Activated CD8-positive, alpha-beta memory T cell treated with anti-CD3 and anti-CD28 coated beads for 24 hours (primary cell): ENCODE measurements around the gene PADI4.

Experiments used
- DNase-seq: peaks from one replicate; pipeline ENCODE4 v3.0.0-alpha.2; 2020

PADI4 gene

DNA sequence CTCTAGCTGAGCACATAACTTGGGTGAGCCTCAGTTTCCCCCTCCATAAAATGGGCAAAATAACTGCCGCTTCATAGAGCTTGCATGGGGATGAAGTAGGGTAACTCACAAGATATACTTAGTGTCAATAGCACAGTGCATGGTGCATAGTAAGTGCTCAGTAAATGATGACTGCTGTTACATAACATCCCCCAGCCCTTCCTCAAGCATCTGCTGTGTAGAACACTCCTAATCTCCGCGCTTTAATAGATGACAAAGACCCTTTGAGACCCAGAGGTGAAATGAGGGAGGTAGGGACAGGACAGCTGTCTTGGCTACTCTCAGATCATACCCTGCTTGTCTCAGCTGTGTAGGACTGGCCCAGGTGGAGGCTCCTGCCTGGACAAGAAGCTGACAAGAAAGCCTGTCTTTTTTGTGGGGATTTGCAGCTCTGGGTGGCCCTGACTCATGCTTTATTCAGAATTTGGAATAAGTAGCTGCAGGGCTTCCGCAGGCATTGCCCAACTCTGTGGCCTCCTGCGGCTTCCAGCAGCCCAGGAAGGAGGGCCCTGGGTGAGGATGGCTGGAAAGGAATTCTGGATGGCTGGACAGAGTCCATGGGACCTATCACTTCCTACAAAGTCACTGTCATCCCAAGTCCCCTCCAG, 20.7 kb upstream of the PADI4 start:
- DNase-seq = no peak

DNA sequence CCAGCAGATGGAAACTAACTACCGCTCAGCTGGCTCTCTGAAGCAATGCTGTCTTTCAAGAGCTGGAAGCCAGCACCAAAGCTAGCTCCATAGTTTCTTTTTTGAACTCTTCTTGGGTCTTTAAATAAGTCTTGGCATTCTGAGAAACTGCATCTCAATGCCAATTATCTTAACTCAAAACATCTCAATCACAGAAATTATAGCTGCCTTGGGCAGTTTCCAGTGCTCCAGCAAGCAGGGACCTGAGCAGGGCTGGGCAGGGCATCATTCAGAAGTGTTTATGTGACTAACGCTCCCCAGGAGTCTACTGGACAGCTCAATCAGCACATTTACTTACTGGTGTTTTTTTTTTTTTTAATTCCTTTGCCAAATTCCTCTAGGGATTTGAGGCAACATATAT, 18.3 kb upstream of the PADI4 start:
- DNase-seq = no peak

DNA sequence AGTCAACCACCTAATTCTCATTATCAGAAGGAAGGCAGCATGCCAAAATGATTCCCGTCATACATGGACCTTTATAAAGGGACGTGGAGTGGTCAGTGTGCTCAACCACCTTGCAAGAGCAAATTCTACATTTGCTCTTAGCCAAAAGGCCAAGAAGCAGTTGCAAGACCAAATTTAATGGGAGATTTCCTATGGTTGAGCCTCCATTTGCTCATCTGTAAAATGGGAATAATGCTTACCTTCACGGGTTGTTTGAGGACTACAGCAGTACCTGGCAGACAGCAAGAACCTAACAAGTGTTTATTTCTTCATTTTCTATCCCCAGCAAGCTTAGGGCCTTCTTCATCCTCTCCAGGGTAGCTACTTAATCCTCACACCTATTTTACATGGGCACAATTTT, 17.4 kb upstream of the PADI4 start:
- no peak for DNase-seq

DNA sequence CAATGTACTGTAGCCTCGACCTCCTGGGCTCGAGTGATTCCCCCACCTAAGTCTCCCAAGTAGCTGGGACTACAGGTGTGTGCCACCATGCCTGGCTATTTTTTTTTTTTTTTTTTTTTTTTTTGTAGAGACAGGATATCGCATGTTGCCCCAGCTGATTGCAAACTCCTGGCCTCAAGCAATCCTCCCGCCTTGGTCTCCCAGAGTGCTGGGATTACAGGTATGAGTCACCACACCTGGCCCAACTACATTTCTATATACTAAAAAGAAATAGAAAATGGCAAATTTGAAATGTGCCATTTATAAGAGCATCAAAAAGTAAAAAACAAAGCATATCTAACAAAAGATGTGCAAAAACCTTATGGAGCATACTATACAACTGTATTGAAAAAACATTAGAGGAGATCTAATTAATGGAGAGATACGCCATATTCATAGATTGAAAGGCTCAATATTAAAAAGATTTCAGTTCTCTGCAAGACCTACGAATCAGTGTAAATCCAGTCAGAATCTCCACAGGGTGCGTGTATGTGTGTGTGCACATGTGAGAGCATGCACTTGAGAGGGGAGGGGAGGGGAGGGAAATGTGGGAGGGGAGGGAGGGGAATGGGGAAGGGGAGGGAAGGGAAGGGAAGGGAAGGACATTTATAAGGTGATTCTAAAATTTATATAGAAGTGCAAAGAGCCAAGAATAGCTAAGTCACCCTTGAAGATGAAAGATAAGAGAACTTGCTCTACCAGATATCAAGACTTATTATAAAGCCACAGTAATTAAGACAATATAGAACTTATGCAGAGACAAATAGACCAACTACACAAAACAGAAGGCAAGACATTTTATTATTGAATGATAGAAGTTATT, 15.5 kb upstream of the PADI4 start:
- DNase-seq = no peak

DNA sequence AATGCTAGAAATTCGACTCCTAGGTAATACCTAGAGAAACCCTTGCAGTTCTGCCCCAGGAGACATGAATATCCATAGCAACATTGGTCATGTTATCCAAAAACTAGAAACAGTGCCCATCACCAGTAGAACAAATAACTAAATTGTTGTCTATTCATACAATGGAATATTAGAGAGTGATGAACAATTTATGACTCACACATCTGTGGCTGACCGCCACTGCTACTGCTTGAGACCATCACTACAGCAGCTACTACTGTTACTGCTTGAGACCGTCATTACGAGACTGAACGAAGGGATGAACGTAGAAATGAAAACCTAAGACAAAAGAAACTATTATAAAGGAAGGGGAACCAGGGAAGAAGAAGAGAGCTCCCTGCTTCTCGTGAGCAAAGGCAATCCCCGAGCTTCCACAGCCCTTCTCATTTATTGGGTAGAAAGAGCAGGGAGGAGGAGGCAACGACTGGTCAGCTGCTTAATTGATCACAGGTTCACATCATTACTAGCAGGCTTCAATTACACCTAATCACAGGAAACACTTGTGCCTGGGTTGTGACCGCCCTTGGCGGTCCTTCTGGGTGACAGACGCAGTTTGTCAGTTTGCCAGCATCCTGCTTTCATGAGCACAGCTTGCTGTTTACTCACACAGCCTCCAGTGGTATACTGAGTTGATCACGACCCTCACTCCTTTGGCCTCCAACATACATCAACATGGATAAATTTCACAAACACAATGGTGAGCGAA, 14.1 kb upstream of the PADI4 start:
- no peak for DNase-seq

DNA sequence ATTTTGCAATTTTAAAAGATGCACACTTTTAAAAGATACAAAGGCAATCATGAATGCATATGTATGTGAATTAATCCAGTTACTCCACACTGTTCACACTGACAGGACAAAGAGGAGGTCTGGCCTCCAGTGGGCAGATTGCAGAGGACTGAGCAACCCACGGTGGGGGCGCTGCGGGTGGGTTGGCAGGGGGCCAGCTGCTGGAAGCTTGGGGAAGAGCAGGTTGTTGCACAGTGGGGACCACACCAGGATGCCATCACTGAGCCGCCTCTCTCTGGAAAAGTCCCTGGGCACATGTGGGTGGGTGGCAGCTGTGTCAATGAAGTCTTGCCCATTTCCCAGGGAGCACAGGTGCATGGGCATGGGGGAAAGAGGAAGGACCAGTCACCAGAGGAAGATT, 12.7 kb upstream of the PADI4 start:
- DNase-seq = no peak

DNA sequence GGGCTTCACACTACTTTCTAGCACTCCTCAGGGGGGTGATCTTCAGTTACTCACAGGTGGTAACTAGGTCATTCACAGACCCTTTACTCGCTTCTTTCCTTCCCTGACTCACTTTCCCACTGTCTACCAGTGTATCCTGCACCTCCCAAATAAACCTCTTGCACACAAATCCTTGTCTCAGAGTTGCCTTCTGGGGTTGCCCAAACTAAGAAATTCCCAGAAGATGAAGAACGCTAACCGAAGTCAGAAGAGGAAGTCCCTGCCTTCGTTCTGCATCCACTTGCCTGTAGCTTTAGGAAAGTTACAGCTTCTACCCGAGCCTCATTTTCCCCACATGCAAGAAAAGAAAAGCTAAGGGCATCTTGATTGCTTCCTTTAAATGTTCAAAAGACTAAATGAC, 11.9 kb upstream of the PADI4 start:
- no peak for DNase-seq

DNA sequence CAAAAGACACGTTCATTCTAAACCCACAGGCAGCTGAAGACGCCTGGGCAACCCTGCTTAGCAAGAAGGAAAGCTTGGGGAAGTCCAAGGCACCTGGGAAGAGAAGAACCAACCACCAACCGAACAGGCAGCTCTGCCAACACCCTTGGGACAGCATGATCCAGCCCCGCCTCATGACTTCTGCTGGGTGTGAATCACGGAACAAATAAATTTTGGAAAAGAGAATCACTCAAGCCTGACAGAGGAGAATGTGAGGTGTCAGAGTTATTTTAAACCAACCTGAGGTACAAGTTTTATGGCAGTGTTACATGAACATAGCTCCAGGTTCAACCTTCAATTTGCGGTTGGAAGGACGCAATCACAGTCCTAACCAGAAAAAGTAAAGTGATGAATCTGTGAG, 10.0 kb upstream of the PADI4 start:
- DNase-seq = no peak

DNA sequence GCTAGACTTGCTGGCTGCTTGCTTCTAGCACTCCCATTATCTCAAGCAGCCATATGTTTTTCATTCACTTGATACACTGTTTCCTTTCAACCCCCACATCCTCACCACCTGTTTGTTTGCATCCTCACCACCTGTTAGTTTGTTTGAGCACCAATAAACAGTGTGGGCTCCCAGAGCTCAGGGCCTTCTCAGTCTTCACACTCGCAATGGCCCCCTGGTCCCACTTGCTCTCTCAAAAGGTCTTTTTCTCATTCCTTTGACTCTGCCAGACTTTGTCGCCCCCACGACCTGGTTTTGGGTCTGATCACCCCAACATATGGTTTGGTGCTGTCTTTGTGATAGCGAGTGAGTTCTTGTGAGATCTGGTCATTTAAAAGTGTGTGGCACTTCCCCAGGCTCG, 6.2 kb upstream of the PADI4 start:
- no peak for DNase-seq

DNA sequence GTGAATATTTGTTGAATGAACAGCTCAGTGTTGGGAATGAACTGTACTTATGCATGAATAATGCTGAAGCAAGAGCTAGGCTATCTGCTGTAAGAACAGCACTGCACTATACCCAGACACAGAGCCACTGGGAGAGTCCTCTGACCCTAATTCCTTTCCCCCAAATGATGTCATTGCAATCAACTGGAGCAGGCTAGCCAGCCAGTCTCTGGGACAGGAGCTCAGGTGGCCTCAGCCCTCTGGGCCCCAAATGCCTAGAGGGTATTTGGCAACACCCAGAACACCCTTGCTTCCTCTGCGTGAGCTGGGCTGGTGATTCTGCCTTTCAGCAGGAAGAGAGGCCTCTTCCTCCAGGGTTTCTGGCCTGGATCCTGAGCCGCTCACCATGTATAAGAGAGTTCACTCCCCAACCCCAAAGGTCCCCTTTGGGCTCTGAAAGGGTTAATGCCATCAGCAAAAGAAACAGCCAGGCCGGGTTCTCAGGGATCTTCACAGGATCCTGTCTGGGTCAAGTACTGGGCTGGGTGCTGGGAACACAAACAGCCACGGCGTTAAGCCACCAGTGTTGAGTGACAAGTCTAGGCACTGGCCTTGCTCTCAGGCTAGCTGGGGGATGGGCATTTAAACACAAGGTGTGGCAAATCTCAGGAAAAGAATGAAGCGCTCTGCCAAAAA, 3.7 kb upstream of the PADI4 start:
- DNase-seq = no peak

DNA sequence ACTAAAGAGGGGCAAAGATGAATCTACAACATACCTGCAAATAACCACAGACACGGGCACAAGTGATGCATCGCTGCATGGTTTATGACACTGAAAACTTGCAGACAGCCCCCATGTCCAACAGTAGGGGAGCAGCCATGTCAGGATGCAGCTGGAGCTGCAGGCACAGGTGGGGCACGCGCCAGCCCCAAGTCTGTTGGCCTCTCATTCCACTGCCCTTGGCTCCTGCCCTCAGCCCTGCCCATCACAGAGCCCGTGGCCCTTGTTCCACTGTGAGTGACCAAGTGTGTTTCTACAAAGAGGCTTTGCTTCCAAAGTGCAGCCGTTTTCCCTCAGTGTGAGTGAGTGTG, 3.2 kb upstream of the PADI4 start:
- DNase-seq = no peak

DNA sequence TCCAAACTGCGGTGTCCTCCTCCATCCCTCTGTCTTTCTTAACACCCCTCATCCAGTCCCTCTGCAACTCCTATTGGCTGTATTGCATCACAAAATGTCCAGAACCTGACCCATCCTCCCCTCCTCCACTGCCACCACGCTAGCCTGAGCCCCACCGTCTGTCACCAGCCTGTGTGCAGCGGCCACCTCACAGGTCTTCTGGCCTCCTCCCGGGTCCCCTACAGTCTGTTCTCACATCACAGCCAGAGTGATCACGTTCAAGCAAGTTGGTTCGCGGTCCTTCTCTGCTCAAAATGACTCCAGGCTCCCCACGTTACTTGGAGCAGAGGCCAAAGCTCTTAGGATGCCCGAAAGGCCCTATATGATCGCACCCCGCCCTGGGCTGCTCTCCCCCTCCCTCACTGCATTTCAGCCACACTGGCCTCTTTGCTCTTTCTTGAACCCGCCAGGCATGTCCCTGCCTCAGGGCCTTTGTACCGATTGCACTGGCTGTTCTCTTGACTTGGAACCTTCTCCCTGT, 2.4 kb upstream of the PADI4 start:
- DNase-seq = no peak

DNA sequence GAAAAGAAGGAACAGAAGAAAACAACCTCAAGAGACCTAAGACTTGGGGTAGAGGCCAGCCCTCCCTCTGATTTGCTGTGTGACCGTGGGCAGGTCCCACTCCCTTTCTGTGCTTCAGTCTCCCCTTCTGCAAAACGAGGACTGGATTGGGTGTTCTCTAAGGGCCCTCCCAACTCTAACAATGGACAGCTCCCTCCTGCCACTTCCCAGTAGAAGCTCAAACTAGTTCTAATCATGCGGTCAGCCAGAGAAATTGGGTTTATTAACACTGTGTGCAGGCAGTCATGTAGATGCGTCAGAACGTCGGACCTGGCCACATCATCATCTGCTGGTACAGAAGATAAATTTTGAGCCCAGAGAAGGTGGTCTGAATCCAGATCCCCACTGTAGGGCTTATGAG, 1.6 kb upstream of the PADI4 start:
- DNase-seq = no peak

DNA sequence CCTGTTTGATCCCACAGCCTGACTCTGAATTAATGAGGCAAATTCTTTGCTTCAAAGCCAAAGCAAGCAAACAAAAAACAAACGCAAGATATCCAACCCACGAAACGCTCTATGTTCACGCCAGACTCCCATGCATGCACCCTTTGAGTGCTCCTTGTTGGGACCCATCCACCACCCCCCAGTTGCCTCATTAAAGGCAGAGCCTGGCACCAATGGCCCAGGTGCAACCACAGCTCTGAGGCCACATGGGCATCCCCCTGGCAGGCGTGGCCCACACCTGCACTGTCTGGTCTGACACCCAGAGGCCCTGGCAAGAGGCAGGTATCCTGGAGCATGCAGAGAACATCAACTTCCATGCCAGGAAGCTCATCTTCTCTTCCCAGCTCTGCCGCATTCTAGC, 1.1 kb upstream of the PADI4 start:
- DNase-seq = no peak

DNA sequence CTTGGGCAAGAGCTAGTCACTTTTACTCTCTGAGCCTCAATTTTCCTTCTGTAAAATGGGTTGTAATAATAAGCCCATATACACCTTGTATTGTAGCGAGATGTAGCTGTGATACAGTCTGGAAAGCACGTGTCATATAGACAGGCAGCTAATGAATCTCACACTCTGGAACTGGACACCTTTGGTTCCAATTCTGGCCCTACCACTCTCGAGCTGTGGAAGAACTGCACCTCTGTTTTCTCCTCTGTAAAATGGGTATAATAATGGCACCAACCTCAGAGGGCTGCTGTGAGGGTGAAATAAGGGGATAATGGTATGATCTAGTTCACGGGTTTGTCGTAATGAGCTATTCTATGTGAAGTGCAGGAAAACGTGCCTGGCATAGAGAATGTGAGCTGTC, 668 bp upstream of the PADI4 start:
- DNase-seq = no peak

DNA sequence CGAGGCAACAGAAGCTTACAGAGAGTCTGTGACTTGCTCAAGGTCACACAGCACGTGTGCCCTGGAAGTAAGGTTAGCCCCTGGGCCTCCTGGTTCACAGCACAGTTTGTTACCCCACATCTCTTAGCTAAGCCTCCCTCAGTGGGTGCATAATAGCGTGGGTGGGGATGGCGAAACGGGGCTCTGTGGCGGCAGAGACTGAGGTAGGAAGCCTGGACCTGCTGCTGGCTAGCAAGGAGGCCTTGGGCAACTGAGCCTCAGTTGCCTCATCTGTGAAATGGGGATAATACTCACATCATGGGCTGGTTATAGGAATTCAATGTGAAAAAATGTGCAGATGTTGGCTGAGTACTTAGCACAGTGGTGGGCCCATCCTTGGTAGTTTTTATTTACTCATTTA, 596 bp downstream of the PADI4 start:
- no peak for DNase-seq

DNA sequence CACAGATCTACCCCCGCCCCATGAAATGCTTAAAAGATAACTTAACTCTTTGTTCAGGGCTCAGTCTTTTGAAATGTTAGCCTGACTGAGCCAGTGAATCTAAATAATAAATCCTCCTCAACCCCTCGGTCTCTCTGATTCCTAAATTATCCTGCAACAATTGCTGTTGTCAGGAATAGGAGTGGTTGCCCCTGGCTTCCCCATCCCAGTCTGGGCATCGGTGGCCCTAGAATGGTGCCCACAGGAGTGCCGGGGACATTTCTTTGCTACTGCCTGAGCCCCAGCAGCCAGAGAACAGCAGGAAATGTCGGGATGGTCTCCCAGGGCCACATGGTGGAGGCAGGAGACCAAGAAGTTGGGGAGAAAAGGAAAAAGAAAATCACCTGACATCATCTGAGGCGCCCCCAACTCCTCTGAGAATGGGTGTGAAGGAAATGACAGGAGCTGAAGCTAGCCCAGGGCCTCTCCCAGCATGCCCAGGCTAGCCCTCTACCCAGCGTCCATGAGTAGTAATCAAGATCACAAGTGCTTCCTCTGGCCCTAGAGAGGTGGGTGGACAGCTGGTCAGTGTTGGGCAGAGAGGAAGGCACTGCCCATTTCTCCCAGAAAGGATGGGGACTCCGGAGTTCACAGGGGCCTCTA, 1.6 kb downstream of the PADI4 start:
- DNase-seq = no peak

DNA sequence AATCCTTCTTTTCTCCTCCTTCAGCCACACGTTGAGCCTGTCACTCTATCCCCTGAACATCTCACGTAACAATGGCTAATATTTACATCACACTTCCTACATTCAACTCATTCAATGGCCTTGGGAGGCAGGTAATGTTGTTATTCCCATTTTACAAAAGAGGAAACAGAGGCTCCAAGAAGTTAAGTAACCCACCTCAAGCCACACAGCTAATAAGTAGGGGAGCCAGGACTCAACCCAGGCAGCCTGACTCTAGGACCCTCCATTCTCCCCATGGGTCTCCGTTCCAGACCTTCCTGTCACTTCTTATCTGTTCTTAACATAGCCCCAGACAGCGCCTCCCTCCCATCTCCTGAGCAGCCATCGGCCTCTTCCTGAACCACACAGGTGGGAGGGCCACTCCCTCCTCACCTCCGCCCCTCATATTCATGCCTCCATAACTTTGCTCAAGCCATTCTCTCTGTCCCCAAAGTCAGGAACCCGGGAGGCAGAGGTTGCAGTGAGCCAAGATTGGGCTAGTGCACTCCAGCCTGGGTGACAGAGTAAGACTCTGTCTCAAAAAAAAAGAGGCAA, 2.2 kb downstream of the PADI4 start:
- DNase-seq = no peak

DNA sequence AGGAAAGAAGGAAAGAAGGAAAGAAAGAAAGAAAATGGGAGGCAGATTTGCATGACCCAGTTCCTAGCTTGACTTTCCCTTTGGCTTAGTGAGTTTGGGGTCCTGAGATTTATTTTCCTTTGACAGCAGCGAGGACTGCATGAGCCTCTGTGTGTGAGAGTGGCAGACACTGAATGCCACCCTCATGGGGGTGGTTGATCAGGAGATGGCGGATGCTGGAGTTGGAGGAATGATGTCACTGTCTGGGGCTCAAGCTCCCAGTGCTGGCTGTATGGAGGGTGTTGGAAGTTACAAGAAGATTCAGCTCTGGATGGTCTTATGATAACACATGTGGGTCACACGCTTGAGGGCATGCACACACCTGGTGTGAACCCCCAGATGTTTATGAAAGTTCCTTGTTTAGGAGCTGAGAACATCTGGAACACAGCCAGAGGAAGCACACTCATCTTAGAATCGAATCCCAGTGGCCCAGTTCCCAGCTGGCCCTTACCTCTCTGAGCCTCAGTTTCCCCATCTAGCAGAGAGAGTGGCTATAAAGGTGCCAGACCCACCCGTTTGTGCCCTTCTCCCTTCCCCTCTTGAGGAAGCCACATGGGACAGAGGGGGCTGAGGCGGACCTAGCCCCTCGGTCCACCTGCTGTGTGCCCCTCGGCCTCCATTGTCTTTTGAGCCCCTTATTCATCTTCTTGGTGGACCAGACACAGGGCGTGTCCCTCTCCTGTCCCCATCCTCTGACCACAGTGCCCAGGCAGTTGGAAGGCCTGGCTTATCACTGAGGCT, 5.7 kb downstream of the PADI4 start:
- no peak for DNase-seq

DNA sequence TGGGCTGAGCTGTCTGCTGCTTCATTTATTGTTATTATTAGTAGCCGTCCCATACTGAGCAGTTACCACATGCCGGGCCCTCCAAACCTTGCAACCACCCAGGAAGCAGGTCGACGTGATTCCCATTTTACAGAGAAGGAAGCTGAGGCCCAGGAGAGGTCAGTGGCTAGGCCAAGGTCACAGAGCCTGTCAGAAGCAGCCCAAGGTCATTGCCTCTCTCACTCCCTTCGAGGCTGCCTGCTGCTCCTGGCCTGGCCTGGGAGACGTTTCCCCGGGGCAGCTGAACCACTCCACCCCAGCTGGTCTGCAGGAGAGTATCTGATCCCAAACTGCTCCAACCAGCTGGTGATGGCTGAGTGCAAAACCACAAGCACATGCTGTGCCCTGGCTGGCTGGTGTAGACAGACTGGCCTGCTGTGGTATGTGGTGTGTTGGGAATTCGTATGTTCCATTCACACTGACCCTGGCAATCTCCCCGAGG, 6.5 kb downstream of the PADI4 start:
- DNase-seq = no peak

DNA sequence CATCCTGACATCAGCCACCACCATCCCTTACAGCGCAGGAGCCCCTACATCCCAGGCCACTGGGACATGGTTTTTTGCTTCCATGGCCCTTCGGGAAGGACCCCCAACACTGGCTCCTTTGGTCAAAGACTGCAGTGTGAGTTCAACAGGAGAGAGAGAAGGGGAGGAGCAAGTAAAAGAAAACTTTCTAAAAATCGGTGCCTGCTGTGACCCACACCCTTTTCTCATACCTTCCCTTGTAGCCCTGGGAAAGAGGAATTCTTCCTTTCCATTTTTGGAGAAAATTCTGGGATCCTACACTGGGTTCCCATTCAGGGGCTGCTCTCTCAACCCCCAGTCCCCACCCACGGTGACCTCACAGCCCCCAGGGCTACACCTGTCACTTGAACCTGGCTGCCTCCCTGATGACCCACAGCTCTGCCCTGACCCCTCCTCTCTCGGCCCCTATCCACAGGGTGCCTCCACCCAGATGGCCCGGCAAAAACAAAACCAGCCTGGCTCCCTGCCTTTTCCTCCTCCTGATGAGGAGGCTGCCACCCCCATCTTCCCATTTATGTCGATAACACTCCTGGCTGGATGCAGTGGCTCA, 7.6 kb downstream of the PADI4 start:
- no peak for DNase-seq
